PC-3 (cell line): ENCODE results near the gene ATG9A. TPM values are rescaled to one million over a fixed set of nuclear protein-coding genes. Genes with fewer than 3 reads are reported as not detected.

Experiments used
- ATAC-seq: fragments of 200-7000 bp; cut with Tn5 transposase; 2 replicates; pipeline ENCODE4 v1.9.1; 2020; ENCODE audit warnings: mild to moderate bottlenecking, moderate library complexity
- BruUV-seq: library from RNA; stranded (reverse); fragments of 400-500 nt; replicated peaks from 2 replicates; lab custom pipeline; 2021; lab: Mats Ljungman, UMichigan
- CTCF ChIA-PET: fragments of 300-600 bp; sonication (Branson Sonifier 250); formaldehyde crosslinking; loops from one replicate; lab custom pipeline; 2022; ENCODE audit warnings: antibody characterized with exemption; lab: Charles Lee
- POLR2A ChIA-PET: fragments of 300-600 bp; sonication (Branson Sonifier 250); formaldehyde crosslinking; loops from one replicate; lab custom pipeline; 2022; ENCODE audit warnings: antibody characterized with exemption; ENCODE audit not compliant: unreplicated experiment; lab: Charles Lee
- DNase-seq: peaks from one replicate; pipeline ENCODE4 v3.0.0-alpha.2; 2015
- H2AFZ ChIP-seq: fragments of 300-600 bp; sonication (generic); 2 replicates; pipeline ENCODE4 v1.6.0; 2016; ENCODE audit warnings: antibody characterized with exemption, low read length
- H3F3A ChIP-seq: fragments of 300-600 bp; sonication (generic); one replicate; pipeline ENCODE4 v1.6.0; 2017; ENCODE audit warnings: antibody characterized with exemption, low read length, control low read depth, mild to moderate bottlenecking; ENCODE audit not compliant: unreplicated experiment
- H3K27ac ChIP-seq: fragments of 300-600 bp; sonication (generic); 2 replicates; pipeline ENCODE4 v1.5.1; 2016; ENCODE audit warnings: mild to moderate bottlenecking, low read length
- H3K27me3 ChIP-seq: fragments of 300-600 bp; sonication (generic); 2 replicates; pipeline ENCODE4 v1.6.1; 2016; ENCODE audit warnings: low read length, mixed read lengths
- H3K36me3 ChIP-seq: fragments of 300-600 bp; sonication (generic); 2 replicates; pipeline ENCODE4 v1.6.1; 2016; ENCODE audit warnings: low read depth, mixed run types, low read length, mixed read lengths
- H3K4me1 ChIP-seq: fragments of 300-600 bp; sonication (generic); 2 replicates; pipeline ENCODE4 v1.5.1; 2016; ENCODE audit warnings: low read length; ENCODE audit not compliant: insufficient read depth
- H3K4me2 ChIP-seq: fragments of 300-600 bp; sonication (generic); 2 replicates; pipeline ENCODE4 v1.6.0; 2016; ENCODE audit warnings: low read length
- H3K4me3 ChIP-seq: fragments of 300-600 bp; sonication (generic); 2 replicates; pipeline ENCODE4 v1.5.1; 2016; ENCODE audit warnings: mild to moderate bottlenecking, low read length, mixed read lengths
- H3K79me2 ChIP-seq: fragments of 300-600 bp; sonication (generic); 2 replicates; pipeline ENCODE4 v1.6.1; 2017; ENCODE audit warnings: low read length, mixed read lengths
- H3K9ac ChIP-seq: fragments of 300-600 bp; sonication (generic); 2 replicates; pipeline ENCODE4 v1.6.0; 2016; ENCODE audit warnings: mild to moderate bottlenecking, low read length
- H3K9me2 ChIP-seq: fragments of 300-600 bp; sonication (generic); replicated peaks from 2 replicates; pipeline ENCODE4 v1.6.1; 2016; ENCODE audit warnings: mixed run types, low read length, mixed read lengths
- H3K9me3 ChIP-seq: fragments of 300-600 bp; sonication (generic); 2 replicates; pipeline ENCODE4 v1.6.1; 2016; ENCODE audit warnings: low read length, mixed read lengths
- H4K20me1 ChIP-seq: fragments of 300-600 bp; sonication (generic); 2 replicates; pipeline ENCODE4 v1.6.1; 2016; ENCODE audit warnings: low read length, mixed read lengths
- EZH2 ChIP-seq: fragments of 300-600 bp; sonication (generic); IDR thresholded peaks from one replicate; pipeline ENCODE4 v1.6.1; 2017; ENCODE audit warnings: antibody characterized with exemption, mild to moderate bottlenecking, low read length; ENCODE audit not compliant: unreplicated experiment
- EZH2phosphoT487 ChIP-seq: fragments of 300-600 bp; sonication (generic); IDR thresholded peaks from 2 replicates; pipeline ENCODE4 v1.6.1; 2018; ENCODE audit warnings: mild to moderate bottlenecking, antibody characterized with exemption, low read length, borderline replicate concordance
- intact Hi-C: fragments of 100-400 bp; cut with micrococcal nuclease; formaldehyde crosslinking; loops from 2 replicates; pipeline ENCODE4 v1.9.0; 2023
- total RNA-seq: library from RNA; depleted of rRNA; stranded (reverse); fragments of >200 nt; gene quantifications from 2 replicates; pipeline ENCODE4 v1.2.3, GENCODE V29; 2014
- TF ChIP-seq, protein P1 (sequence below): fragments of 300-600 bp; sonication (generic); conservative IDR thresholded peaks from 2 replicates; pipeline ENCODE4 v1.5.1; 2017; ENCODE audit warnings: antibody characterized with exemption, low read depth, mild to moderate bottlenecking, low read length

The ATG9A gene
- total RNA-seq, 1 experiment from 2014 or later: 59.6 TPM

DNA sequence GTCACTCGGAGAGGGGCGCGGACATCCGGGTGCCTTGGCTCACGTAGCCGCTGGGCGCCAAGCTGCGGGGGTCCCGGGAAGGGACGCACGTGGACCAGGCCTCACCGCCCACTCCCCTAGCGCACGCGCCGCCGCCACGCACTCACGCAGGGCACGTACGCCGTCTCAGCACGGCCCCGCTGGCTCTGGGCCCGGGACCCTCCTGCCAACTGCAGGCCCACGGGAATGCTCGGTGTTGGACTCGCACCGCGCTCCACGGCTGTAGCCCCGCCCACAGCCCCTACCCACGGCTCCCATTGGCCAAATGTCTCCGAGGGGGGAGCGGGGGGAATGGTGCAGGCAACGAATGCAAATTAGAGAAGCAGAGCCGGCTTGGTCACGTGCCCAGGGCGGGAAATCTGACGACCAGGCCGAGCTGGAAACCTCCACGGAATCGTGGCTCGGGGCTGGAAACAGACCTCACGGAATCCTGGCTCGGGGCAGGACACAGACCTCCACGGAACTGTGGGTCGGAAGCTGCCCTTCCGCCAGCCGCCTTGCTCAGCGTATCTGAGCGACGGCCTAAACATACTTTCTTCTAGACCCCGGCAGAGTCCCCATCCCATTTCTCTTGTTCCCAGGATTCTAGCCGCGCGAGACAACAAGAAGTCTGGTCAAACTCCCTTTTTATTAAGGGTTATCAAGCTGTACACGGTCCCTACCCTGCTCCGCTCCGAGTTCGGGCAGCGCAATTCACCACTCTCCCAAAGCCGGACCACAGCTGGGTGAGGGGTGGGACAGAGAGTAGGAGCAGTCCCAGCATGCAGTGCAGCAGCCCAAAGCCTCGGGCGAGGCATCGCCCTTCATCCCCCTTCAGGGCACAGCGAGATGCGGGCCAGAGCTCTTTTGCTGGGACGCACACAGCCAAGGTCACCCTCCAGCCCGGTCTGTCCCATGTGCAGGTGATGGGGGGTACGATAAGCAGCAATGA is 10.4 kb downstream of the ATG9A start, which contains the start of gene ABCB6:
ABCB6 (minus strand) TSS at position 227 of the 970 bp plus-strand sequence. CDS start 285 bp downstream, outside the sequence.
- Histone ChIP-seq H4K20me1 (no peaks in the 10 kb centered on the region), H3K4me3 (peak within 1 kb of the TSS; percentile 69), H2AFZ (peak within 1 kb of the TSS; percentile 77), H3K9ac (peak within 1 kb of the TSS; percentile 69), H3K4me1 (peaks cover 19% of the 10 kb centered on the region), H3F3A (peaks cover 3% of the 10 kb centered on the region), H3K27me3 (no peaks in the 10 kb centered on the region), H3K9me2 (no peaks in the 10 kb centered on the region), H3K27ac (peak within 1 kb of the TSS; percentile 77), H3K4me2 (peak within 1 kb of the TSS; percentile 96), H3K9me3 (no peaks in the 10 kb centered on the region), H3K79me2 (peaks cover 8% of the 10 kb centered on the region; the same call in 1 of the 2 replicates), H3K36me3 (peaks cover 11% of the 10 kb centered on the region)
- DNase-seq (peak; percentile 83), ATAC-seq (peak; percentile 66)
- intact Hi-C loops: loop anchor here (1.0 to 2.0 kb wide), 3 partner anchors 30 to 76 kb away; partner anchors contain the start of gene DNAJB2
- ChIA-PET CTCF (no interaction called here), POLR2A (interaction anchor here (0.6 kb wide), 1 partner anchor 42 kb away, joined by 3 read pairs; the partner anchor contains the start of gene CNPPD1)
- TF ChIP-seq, protein P1, sequence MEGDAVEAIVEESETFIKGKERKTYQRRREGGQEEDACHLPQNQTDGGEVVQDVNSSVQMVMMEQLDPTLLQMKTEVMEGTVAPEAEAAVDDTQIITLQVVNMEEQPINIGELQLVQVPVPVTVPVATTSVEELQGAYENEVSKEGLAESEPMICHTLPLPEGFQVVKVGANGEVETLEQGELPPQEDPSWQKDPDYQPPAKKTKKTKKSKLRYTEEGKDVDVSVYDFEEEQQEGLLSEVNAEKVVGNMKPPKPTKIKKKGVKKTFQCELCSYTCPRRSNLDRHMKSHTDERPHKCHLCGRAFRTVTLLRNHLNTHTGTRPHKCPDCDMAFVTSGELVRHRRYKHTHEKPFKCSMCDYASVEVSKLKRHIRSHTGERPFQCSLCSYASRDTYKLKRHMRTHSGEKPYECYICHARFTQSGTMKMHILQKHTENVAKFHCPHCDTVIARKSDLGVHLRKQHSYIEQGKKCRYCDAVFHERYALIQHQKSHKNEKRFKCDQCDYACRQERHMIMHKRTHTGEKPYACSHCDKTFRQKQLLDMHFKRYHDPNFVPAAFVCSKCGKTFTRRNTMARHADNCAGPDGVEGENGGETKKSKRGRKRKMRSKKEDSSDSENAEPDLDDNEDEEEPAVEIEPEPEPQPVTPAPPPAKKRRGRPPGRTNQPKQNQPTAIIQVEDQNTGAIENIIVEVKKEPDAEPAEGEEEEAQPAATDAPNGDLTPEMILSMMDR: no peak
- TF ChIP-seq EZH2phosphoT487 (no peak), EZH2 (no peak)
- no TSS peak for BruUV-seq

- Histone ChIP-seq H3K79me2 (peaks cover 8% of the 10 kb centered on the region; the same call in 1 of the 2 replicates), H2AFZ (peak overlapping the region; percentile 77), H3K9me3 (no peaks in the 10 kb centered on the region), H3K36me3 (peaks cover 4% of the 10 kb centered on the region), H3K27me3 (no peaks in the 10 kb centered on the region), H3K4me1 (peaks cover 19% of the 10 kb centered on the region), H3K9ac (peak overlapping the region; percentile 69), H3K27ac (peak overlapping the region; percentile 77), H3K9me2 (no peaks in the 10 kb centered on the region), H4K20me1 (no peaks in the 10 kb centered on the region), H3K4me2 (peak overlapping the region; percentile 96), H3F3A (peaks cover 3% of the 10 kb centered on the region), H3K4me3 (peak overlapping the region; percentile 69)
- ChIA-PET POLR2A (interaction anchor here (0.6 to 1.0 kb wide), 3 partner anchors 26 to 42 kb away, joined by 3 to 23 read pairs (median 3); partner anchors contain the start of gene CNPPD1), CTCF (interaction anchor here (0.7 kb wide), 1 partner anchor 223 kb away, joined by 4 read pairs; no protein-coding TSS in a partner anchor)
- TF ChIP-seq EZH2phosphoT487 (no peak), EZH2 (no peak)
- TF ChIP-seq, protein P1: no peak; the same call in 1 of the 2 replicates
- peak; percentile 68 for ATAC-seq
- TSS peak; percentile 70 for BruUV-seq
- peak; percentile 57 for DNase-seq
- intact Hi-C loops: loop anchor here (1.0 to 2.0 kb wide), 3 partner anchors 31 to 77 kb away; partner anchors contain the start of gene DNAJB2
Measured at GRCh38 chr2:219218217-219218731, 11.2 kb downstream of the ATG9A start.
